Uterus (tissue), 4 donors: ENCODE measurements around the gene FILIP1L. TPM values are rescaled to one million over a fixed set of nuclear protein-coding genes. Genes with fewer than 3 reads are reported as not detected.
A peak's percentile ranks its signal among the peaks of the same experiment; 100 is the strongest.

Experiments
- DNase-seq, 2 donors: peaks; one replicate each; pipeline ENCODE4 v3.0.0-alpha.2; 2019 to 2020
- H3K27ac ChIP-seq, 2 donors: fragments of 200-600 bp; sonication (generic); 1 replicate in 1 of 2; 2 replicates in 1 of 2; pipeline ENCODE4 v1.5.1; 2016 to 2018
- H3K27me3 ChIP-seq, 2 donors: fragments of 200-600 bp; sonication (generic); one replicate each; pipeline ENCODE4 v1.5.1; 2018 to 2019; ENCODE audit warnings: control low read depth in 1 of 2
- H3K36me3 ChIP-seq, 2 donors: fragments of 200-600 bp; sonication (generic); one replicate each; pipeline ENCODE4 v1.5.1; 2019; ENCODE audit warnings: control low read depth in 1 of 2
- H3K4me1 ChIP-seq, 2 donors: fragments of 200-600 bp; sonication (generic); one replicate each; pipeline ENCODE4 v1.5.1; 2018 to 2019; ENCODE audit warnings: control low read depth in 1 of 2
- H3K4me3 ChIP-seq, 2 donors: fragments of 200-600 bp; sonication (generic); 1 replicate in 1 of 2; 2 replicates in 1 of 2; pipeline ENCODE4 v1.5.1; 2018 to 2019; ENCODE audit warnings: mild to moderate bottlenecking in 1 of 2
- H3K9me3 ChIP-seq, 2 donors: fragments of 200-600 bp; sonication (generic); one replicate each; pipeline ENCODE4 v1.5.1; 2019; ENCODE audit warnings: control low read depth in 1 of 2
- CTCF ChIP-seq, 4 experiments: fragments of 200-600 bp in 2 of 4; fragments of 450-650 bp in 2 of 4; sonication (generic) in 2 of 4; IDR thresholded peaks; one replicate each; pipeline ENCODE4 v1.5.1; 2016 to 2019; ENCODE audit warnings: antibody characterized with exemption in 4 of 4, mild to moderate bottlenecking in 2 of 4, moderate library complexity in 1 of 4
- POLR2A ChIP-seq, 2 donors: fragments of 450-650 bp; IDR thresholded peaks; one replicate each; pipeline ENCODE4 v1.6.1; 2016; ENCODE audit warnings: antibody characterized with exemption in 2 of 2, mild to moderate bottlenecking in 1 of 2, moderate library complexity in 1 of 2
- intact Hi-C: fragments of 100-400 bp; cut with DNase I; formaldehyde crosslinking; loops from one replicate; pipeline ENCODE4 v1.15.1; 2023; ENCODE audit warnings: low total_unique reads
- total RNA-seq, 4 donors: library from RNA; depleted of rRNA in 3 of 4; stranded (reverse); fragments of >200 nt in 3 of 4; gene quantifications; one replicate each; pipeline versions ENCODE4 v1.1.0 to v1.2.4, GENCODE V29; 2014 to 2023
- donor health status: DM: yes; HTN: yes; CAD: no.

FILIP1L gene
- total RNA-seq, 4 donors from 2014 or later: 48.5 to 99.1 (median 66.3) TPM

- H3K27ac ChIP-seq: peak overlapping the region; percentile 79 to 85
- H3K36me3 ChIP-seq: no peaks in the 10 kb centered on the region
- intact Hi-C loops: no loop called here
- H3K27me3 ChIP-seq: no peaks in the 10 kb centered on the region
- H3K4me1 ChIP-seq: peaks cover 3 to 8% of the 10 kb centered on the region in 2 donors
- H3K4me3 ChIP-seq: no peak overlapping the region
- DNase-seq: no peak
- TF ChIP-seq CTCF (IDR thresholded peaks at IDR 0.05): no peak
- no peak for TF ChIP-seq POLR2A (IDR thresholded peaks at IDR 0.05)
- H3K9me3 ChIP-seq: no peaks in the 10 kb centered on the region
Observed at GRCh38 chr3:99861216-99861615, 253.1 kb downstream of the FILIP1L start.

GRCh38 chr3:99859825-99860224, 254.5 kb downstream of the FILIP1L start:
- no peak overlapping the region for H3K4me3 ChIP-seq
- H3K9me3 ChIP-seq: no peaks in the 10 kb centered on the region
- H3K27me3 ChIP-seq: no peaks in the 10 kb centered on the region
- peaks cover 0 to 8% of the 10 kb centered on the region in 2 donors for H3K4me1 ChIP-seq
- no peaks in the 10 kb centered on the region for H3K36me3 ChIP-seq
- H3K27ac ChIP-seq: peak overlapping the region; percentile 79 to 85
- DNase-seq: no peak
- intact Hi-C loops: no loop called here
- no peak for TF ChIP-seq CTCF (IDR thresholded peaks at IDR 0.05)
- no peak for TF ChIP-seq POLR2A (IDR thresholded peaks at IDR 0.05)

- Histone ChIP-seq H3K9me3 (no peaks in the 10 kb centered on the region), H3K4me3 (no peak overlapping the region), H3K4me1 (peaks cover 0 to 8% of the 10 kb centered on the region in 2 donors), H3K27me3 (no peaks in the 10 kb centered on the region), H3K27ac (peak overlapping the region; percentile 79 to 85), H3K36me3 (no peaks in the 10 kb centered on the region)
- no peak for DNase-seq
- TF ChIP-seq POLR2A (IDR thresholded peaks at IDR 0.05): no peak
- TF ChIP-seq CTCF (IDR thresholded peaks at IDR 0.05): no peak
- intact Hi-C loops: no loop called here
Observed at GRCh38 chr3:99858469-99858868, 255.8 kb downstream of the FILIP1L start.

- Histone ChIP-seq H3K36me3 (no peaks in the 10 kb centered on the region), H3K27ac (no peak overlapping the region), H3K27me3 (no peaks in the 10 kb centered on the region), H3K4me3 (no peak overlapping the region), H3K9me3 (no peaks in the 10 kb centered on the region), H3K4me1 (peaks cover 0 to 8% of the 10 kb centered on the region in 2 donors)
- intact Hi-C loops: no loop called here
- TF ChIP-seq POLR2A (IDR thresholded peaks at IDR 0.05) (no peak), CTCF (IDR thresholded peaks at IDR 0.05) (no peak)
- no peak for DNase-seq
Observed at GRCh38 chr3:99857278-99857677, 257.0 kb downstream of the FILIP1L start.

DNA sequence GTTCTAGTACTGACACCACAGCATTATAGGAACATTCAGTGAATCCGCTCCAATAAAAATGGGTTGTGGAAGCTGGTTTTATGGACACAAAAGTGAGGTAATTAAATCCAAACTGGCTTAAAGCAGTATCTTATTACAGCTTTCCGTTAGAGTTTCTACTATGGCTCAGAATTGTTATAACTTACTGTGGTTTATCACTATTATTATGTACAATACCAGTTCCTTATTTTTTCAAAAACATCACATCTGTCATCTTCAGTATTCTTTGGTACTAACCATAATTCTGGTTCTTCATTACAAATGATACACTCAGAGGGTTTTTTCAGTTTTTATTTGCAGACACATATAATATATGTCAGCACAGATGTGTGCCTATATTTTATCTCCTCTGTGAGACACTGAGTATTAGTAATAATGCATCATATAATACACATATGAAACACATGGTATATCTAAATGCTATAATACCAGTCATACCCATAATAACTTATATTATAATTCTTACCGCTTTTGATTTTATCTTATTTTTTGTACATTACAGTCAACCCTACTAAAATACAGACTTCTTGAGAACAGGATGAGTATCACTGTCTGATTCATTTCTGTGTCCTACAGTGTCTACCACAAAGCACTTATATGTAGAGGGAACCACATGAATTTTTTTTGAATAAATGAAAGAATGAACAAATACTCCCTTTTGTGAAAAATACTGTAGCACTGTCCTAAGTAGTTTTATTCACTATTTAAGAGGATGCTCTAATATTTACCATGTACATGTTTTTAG, 257.7 kb downstream of the FILIP1L start:
- Histone ChIP-seq H3K27ac (no peak overlapping the region), H3K4me3 (no peak overlapping the region), H3K27me3 (no peaks in the 10 kb centered on the region), H3K36me3 (no peaks in the 10 kb centered on the region), H3K9me3 (no peaks in the 10 kb centered on the region), H3K4me1 (peaks cover 0 to 8% of the 10 kb centered on the region in 2 donors)
- DNase-seq: no peak
- TF ChIP-seq POLR2A (IDR thresholded peaks at IDR 0.05) (no peak), CTCF (IDR thresholded peaks at IDR 0.05) (no peak)
- intact Hi-C loops: no loop called here
